Measurements from ENCODE around the gene SMIM43. TPM values are rescaled to one million over a fixed set of nuclear protein-coding genes. Genes with fewer than 3 reads are reported as not detected.

SMIM43 gene
- total RNA-seq, 2 experiments from 2014 or later: not detected

GRCh38 chr4:121728066-121728465 lies 36.9 kb downstream of the SMIM43 start:
- Histone ChIP-seq H2AFZ (ENCODE audit: low read length) (no peak overlapping the region), H3K4me2 (ENCODE audit: low read length) (no peak overlapping the region), H3K9me2 (ENCODE audit: insufficient read depth, low read length) (no peaks in the 10 kb centered on the region), H4K20me1 (ENCODE audit: insufficient read depth, low read length) (no peaks in the 10 kb centered on the region), H3K36me3 (ENCODE audit: insufficient read depth, low read length) (no peaks in the 10 kb centered on the region), H3K27ac (ENCODE audit: low read depth, low read length, poor library complexity, severe bottlenecking) (no peak overlapping the region), H3K4me1 (ENCODE audit: insufficient read depth, low read length, poor library complexity, severe bottlenecking) (no peaks in the 10 kb centered on the region), H3K79me2 (ENCODE audit: insufficient read depth, low read depth, low read length) (no peaks in the 10 kb centered on the region), H3K4me3 (ENCODE audit: low read depth, low read length, poor library complexity, severe bottlenecking) (no peak overlapping the region), H3K9me3 (ENCODE audit: low read length) (no peaks in the 10 kb centered on the region)
- DNase-seq (ENCODE audit: low spot score): no peak
- TF ChIP-seq, protein P1, sequence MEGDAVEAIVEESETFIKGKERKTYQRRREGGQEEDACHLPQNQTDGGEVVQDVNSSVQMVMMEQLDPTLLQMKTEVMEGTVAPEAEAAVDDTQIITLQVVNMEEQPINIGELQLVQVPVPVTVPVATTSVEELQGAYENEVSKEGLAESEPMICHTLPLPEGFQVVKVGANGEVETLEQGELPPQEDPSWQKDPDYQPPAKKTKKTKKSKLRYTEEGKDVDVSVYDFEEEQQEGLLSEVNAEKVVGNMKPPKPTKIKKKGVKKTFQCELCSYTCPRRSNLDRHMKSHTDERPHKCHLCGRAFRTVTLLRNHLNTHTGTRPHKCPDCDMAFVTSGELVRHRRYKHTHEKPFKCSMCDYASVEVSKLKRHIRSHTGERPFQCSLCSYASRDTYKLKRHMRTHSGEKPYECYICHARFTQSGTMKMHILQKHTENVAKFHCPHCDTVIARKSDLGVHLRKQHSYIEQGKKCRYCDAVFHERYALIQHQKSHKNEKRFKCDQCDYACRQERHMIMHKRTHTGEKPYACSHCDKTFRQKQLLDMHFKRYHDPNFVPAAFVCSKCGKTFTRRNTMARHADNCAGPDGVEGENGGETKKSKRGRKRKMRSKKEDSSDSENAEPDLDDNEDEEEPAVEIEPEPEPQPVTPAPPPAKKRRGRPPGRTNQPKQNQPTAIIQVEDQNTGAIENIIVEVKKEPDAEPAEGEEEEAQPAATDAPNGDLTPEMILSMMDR (conservative IDR thresholded peaks at IDR 0.05; ENCODE audit: low read length): no peak
- no peak for TF ChIP-seq EZH2phosphoT487 (IDR thresholded peaks at IDR 0.05; ENCODE audit: borderline replicate concordance, low read depth, low read length)
- ChIA-PET POLR2A (no interaction called here), CTCF (ENCODE audit: unreplicated experiment) (no interaction called here)
- no TSS peak for BruUV-seq (replicated peaks)
- intact Hi-C loops (cut with micrococcal nuclease; ENCODE audit: unreplicated experiment): loop anchor here (10.0 kb wide), 2 partner anchors 263 to 353 kb away; no protein-coding TSS in a partner anchor

- POLR2A ChIA-PET: no interaction called here
- no peaks in the 10 kb centered on the region for H4K20me1 ChIP-seq (ENCODE audit: insufficient read depth, low read length)
- no peak for TF ChIP-seq EZH2phosphoT487 (IDR thresholded peaks at IDR 0.05; ENCODE audit: borderline replicate concordance, low read depth, low read length)
- TF ChIP-seq, protein P1 (conservative IDR thresholded peaks at IDR 0.05; ENCODE audit: low read length): peak; percentile 80
- H3K4me3 ChIP-seq (ENCODE audit: low read depth, low read length, poor library complexity, severe bottlenecking): no peak overlapping the region
- H3K79me2 ChIP-seq (ENCODE audit: insufficient read depth, low read depth, low read length): no peaks in the 10 kb centered on the region
- DNase-seq (ENCODE audit: low spot score): peak; percentile 55
- intact Hi-C loops (cut with micrococcal nuclease; ENCODE audit: unreplicated experiment): loop anchor here (10.0 kb wide), 2 partner anchors 262 to 352 kb away; no protein-coding TSS in a partner anchor
- H3K4me2 ChIP-seq (ENCODE audit: low read length): no peak overlapping the region
- H3K9me3 ChIP-seq (ENCODE audit: low read length): no peaks in the 10 kb centered on the region
- no peaks in the 10 kb centered on the region for H3K36me3 ChIP-seq (ENCODE audit: insufficient read depth, low read length)
- H3K4me1 ChIP-seq (ENCODE audit: insufficient read depth, low read length, poor library complexity, severe bottlenecking): no peaks in the 10 kb centered on the region
- CTCF ChIA-PET (ENCODE audit: unreplicated experiment): no interaction called here
- no peaks in the 10 kb centered on the region for H3K9me2 ChIP-seq (ENCODE audit: insufficient read depth, low read length)
- BruUV-seq (replicated peaks): no TSS peak
- no peak overlapping the region for H3K27ac ChIP-seq (ENCODE audit: low read depth, low read length, poor library complexity, severe bottlenecking)
- H2AFZ ChIP-seq (ENCODE audit: low read length): no peak overlapping the region
Observed at GRCh38 chr4:121726642-121727268, 38.2 kb downstream of the SMIM43 start.

- Histone ChIP-seq H3K9me3 (ENCODE audit: low read length) (no peaks in the 10 kb centered on the region), H3K4me3 (ENCODE audit: low read depth, low read length, poor library complexity, severe bottlenecking) (no peak overlapping the region), H3K27ac (ENCODE audit: low read depth, low read length, poor library complexity, severe bottlenecking) (no peak overlapping the region), H3K79me2 (ENCODE audit: insufficient read depth, low read depth, low read length) (no peaks in the 10 kb centered on the region), H3K4me2 (ENCODE audit: low read length) (no peak overlapping the region), H3K9me2 (ENCODE audit: insufficient read depth, low read length) (no peaks in the 10 kb centered on the region), H4K20me1 (ENCODE audit: insufficient read depth, low read length) (no peaks in the 10 kb centered on the region), H2AFZ (ENCODE audit: low read length) (no peak overlapping the region), H3K36me3 (ENCODE audit: insufficient read depth, low read length) (no peaks in the 10 kb centered on the region), H3K4me1 (ENCODE audit: insufficient read depth, low read length, poor library complexity, severe bottlenecking) (no peaks in the 10 kb centered on the region)
- ChIA-PET POLR2A (interaction anchor here (0.6 to 2.0 kb wide), 3 partner anchors 9 to 46 kb away, joined by 3 to 5 read pairs (median 4); no protein-coding TSS in a partner anchor), CTCF (ENCODE audit: unreplicated experiment) (no interaction called here)
- BruUV-seq (replicated peaks): no TSS peak
- TF ChIP-seq EZH2phosphoT487 (IDR thresholded peaks at IDR 0.05; ENCODE audit: borderline replicate concordance, low read depth, low read length): no peak
- TF ChIP-seq, protein P1 (conservative IDR thresholded peaks at IDR 0.05; ENCODE audit: low read length): no peak
- intact Hi-C loops (cut with micrococcal nuclease; ENCODE audit: unreplicated experiment): loop anchor here (10.0 kb wide), 2 partner anchors 260 to 350 kb away; no protein-coding TSS in a partner anchor
- no peak for DNase-seq (ENCODE audit: low spot score)
Observed at GRCh38 chr4:121724671-121725070, 40.3 kb downstream of the SMIM43 start.

Measured in OCI-LY7 (cell line).